HG02973 (cell line): ENCODE results near the gene CBFA2T3.

Experiments used
- ATAC-seq: cut with Tn5 transposase; IDR thresholded peaks from one replicate; pipeline ENCODE4 v1.9.1; 2021; ENCODE audit warnings: moderate library complexity; ENCODE audit not compliant: unreplicated experiment

CBFA2T3 gene

GRCh38 chr16:88911946-88912310 is 65.1 kb downstream of the CBFA2T3 start:
- no peak for ATAC-seq

DNA sequence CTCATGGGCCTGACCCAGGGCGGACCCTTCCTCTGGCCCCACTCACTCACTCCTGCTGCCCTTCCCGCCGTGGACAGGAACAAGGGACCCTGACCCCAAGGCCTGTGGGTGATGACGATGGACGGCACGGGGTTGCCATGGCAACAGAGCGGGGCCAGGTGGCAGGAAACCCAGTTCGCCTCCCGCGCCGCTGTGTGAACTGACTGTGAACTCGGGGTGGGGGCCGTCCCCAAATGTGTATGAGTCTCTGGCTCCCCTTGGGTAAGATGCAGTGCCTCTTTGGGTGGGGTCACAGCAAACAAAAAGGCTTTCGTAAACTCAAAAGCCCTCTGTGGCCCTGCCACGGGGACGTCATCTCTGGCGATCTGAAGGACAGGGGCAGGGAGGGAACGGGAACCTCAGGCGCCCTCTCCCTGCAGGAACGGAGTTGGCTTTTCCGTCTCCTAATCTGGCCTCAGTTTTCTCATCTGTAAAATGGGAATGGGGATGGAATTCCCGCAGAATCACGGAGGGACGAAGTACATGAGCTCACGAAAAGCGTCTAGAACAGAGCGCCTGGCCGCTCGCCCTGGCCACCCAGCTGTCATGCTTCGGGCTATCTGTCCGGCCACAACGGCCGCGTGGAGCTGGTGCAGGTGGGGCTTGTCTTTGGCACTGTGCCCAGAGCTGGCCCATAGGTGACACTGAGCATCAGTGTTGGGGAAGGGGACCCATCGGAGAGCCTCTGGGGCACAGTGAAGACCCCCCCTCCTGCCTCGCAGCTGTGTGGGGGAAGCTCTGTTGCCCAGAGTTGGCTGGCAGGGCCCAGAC is 65.7 kb downstream of the CBFA2T3 start:
- no peak for ATAC-seq

- ATAC-seq: no peak
Measured at GRCh38 chr16:88910284-88911135, 66.5 kb downstream of the CBFA2T3 start.

DNA sequence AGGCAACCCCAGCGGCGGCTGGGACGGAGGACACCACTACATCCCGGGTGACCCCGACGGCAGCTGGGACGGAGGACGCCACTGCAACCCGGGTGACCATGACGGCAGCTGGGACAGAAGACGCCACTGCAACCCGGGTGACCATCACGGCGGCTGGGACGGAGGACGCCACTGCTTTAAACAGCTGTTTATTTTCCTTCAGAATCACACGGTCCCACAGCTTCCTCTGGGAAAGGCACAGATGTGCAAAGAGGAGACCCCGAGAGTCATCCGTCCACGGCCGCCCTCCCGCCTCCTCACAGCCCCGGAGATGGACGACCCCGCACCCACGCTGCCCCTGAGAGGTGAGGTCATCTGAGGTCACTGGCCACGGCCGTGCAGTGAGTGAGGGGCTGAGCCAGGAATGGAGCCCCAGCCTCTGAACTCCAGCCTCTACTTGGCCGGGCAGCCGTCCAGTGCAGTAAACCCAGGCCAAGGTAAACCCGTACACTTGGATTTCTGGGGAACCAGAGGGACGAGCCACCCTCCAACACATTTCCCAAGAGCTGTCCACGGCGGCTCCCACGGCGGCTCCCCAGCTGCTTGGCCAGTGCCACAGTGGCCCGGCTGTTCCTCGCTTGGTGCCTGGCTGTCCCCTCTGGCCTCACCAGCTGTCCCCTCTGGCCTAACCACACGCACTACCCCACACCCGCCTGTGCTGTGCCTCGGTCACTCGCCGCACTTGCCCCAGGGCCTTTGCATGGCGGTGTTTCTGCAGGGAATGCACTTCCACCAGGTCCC is 67.4 kb downstream of the CBFA2T3 start:
- no peak for ATAC-seq

DNA sequence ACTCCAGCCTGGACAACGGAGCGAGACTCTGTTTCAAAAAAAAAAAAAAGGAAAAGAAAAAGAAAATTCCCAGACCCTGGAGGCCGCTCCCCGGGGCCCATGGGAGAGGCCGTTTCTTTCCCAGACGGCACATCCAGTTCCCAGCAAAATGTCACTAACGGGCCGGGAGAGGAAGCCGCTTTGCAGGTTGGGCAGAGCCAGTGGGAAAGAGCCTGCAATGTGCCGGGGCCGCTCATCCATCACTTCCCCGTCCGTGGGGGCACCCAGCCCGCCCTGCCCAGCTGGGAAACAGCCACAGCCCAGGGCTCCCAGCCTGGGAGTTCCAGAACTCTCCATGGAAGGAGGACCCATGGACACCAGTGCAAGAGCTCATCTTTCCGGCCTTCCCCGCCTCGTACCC is 68.7 kb downstream of the CBFA2T3 start:
- ATAC-seq: no peak

DNA sequence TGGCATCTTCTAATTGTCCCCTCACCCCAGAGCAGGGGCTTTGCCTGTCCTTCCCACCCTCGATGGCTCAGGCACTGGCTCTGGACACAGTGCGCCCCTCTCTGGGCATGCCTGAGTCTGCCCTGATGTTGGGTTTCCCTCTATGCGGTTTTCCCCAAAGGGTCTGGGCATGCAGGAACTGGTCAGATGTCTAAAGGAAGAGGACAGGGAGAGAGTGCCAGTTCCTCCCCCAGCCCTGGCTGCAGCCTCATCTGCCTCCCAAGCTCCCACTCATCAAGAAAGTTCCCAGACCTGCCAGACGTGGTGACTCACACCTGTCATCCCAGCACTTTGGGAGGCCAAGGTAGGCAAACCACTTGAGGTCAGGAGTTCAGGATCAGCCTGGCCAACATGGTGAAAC is 69.2 kb downstream of the CBFA2T3 start:
- no peak for ATAC-seq

DNA sequence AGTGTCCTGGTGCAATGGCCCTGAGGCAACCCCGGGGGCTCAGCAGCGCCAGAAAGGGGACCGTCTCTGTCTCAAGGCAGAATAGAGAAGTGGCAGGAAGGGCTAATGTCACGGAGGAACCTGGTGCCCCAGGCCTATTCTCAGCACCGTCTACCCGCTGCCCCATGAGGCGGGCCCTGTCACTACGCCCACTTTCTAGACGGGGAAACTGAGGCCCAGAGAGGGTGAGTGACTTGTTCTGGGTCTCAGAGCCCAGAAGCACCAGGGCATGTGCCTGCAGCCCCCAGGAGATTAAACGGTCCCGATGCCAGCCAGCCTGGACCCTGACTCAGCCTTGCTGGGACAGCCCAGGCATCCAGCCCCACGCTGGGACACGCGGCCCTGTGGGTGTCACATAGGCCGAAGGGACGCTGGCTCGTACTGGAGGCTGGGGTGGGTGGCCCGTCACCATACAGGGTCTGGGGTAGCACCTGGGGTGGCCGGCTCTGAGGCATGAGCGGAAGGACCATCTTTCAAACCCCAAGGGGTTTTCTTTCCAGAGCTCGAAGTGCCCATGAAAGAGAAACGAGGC is 70.4 kb downstream of the CBFA2T3 start:
- no peak for ATAC-seq

DNA sequence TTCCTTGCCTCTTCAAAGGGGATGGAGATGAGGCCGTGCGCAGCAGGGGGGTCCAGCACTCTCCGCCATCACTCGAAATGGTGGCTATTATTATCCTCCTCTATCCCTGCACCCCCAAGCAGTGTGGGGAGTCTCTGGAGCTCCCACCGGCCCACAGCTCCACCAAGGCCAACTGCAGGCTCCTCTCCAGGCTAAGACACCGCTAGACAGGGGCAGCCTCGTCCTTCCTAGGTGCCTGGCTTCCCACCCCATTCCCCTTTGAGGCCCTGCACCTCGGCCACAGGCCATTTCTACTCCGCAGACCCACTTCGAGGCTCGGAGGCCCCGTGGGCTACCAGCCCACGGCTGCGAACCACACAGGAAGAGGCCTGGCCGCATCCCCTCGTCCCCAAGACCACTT is 71.0 kb downstream of the CBFA2T3 start:
- ATAC-seq: no peak

GRCh38 chr16:88905563-88905962 is 71.4 kb downstream of the CBFA2T3 start:
- no peak for ATAC-seq

DNA sequence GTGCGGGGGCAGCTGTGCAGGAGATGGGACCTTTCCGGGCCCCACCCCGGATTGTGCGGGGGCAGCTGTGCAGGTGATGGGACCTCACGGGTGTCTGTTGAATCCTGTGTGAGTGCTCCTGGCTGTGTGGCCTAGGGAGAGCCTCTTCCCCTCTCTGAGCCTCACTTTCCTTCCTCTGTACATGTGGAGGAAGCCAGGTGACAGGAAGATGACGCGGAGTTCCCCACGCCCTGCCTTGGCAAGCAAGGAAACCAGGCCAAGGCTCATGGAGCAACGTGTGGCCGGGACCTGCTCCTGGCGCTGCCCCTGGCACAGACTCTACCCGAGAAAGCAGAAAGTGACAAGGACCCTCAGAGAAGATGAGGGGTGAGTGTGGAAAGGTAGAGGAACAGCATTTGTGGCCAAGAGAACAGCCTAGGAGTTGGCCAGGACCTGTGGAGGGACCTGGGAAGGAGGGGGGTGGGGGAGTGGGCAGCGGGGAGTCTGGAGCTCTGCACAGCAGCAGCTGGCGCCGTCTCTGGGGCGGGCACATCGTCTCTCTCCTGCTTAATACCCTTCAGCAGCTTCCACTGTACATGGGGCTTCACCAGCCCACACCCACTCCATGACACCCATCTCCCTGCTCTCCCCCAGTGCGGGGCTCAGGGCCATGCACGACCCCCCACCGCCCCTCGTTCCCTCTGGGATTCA is 72.2 kb downstream of the CBFA2T3 start:
- ATAC-seq: no peak

- ATAC-seq: no peak
Measured at GRCh38 chr16:88903267-88903666, 73.7 kb downstream of the CBFA2T3 start.

DNA sequence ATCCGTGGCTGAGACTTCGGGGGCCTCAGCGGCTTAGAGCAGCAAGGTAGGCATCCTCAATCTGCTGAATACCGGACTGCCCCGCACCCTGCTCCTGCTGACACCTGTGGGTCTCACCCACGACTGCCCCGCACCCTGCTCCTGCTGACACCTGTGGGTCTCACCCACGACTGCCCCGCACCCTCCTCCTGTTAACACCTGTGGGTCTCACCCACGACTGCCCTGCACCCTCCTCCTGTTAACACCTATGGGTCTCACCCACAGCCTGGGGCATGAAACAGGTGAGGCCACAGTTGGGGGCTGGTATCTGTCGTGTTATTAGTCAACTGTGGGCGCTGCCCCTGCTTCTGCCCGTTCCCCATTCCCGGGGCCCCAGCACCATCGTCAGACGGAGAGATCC is 74.3 kb downstream of the CBFA2T3 start:
- no peak for ATAC-seq

DNA sequence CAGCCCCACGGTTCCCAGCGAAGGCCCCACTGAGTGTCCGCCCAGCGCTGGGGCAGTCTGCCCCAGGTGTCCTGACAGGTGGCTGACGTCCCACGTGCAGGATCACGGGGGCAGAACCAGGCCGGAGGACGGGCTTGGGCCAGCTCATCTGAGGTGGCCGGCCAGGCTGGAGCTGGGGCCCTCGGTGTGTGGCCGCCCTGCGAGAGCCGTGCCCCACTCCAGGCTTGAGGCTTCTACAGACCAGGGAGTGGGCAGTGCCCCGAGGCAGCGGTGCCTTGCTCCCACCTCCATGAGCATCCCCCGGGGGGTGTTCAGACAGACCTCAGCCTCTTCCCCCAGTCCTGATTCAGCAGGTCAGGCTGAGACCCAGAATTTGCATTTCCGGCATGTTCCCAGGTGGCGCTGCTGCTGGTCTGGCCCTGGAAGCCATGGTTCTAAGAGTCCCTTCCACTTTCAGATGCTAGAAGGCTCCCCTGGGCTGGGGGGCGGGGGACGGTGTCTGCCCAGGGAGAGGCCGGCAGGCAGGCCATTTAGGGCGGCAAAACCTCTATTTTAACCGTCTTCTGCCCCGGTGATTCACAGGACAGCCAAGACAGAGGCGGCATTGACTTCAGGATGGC is 75.2 kb downstream of the CBFA2T3 start:
- no peak for ATAC-seq

- no peak for ATAC-seq
Measured at GRCh38 chr16:88900662-88901052, 76.3 kb downstream of the CBFA2T3 start.

- no peak for ATAC-seq
Measured at GRCh38 chr16:88899901-88900661, 76.9 kb downstream of the CBFA2T3 start.

DNA sequence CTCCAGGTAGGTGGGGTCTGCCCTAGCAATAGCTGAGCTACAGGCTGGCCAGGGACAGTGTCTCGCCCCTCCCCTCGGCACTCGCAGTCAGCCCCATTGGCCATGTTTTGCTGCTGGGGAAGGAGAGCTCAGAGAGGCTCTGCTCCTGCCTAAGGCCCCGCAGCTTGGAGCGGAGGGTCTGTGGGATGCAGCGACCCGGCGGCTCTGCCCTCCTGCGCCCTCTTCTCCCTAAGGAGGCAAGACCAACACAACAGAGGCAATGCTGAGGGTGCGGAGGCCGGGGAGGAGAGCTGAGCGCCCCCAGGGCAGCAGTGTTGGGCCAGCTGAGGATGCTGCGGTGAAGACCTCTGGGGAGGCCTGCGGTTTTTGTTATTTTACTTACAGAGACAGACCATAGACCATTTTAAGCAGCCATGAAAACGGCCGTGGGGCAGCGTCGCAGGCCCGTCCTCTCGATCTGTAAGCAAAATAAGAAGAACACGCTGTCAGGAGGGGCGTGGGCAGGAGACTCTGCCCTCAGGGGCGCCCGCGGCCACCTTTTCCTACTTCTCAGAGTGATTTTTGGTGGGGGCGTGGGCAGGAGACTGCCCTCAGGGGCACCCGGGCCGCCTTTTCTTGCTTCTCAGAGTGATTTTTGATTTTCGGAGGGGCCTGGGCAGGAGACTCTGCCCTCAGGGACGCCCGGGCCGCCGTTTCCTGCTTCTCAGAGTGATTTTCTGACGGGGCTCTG is 79.1 kb downstream of the CBFA2T3 start:
- ATAC-seq: no peak

DNA sequence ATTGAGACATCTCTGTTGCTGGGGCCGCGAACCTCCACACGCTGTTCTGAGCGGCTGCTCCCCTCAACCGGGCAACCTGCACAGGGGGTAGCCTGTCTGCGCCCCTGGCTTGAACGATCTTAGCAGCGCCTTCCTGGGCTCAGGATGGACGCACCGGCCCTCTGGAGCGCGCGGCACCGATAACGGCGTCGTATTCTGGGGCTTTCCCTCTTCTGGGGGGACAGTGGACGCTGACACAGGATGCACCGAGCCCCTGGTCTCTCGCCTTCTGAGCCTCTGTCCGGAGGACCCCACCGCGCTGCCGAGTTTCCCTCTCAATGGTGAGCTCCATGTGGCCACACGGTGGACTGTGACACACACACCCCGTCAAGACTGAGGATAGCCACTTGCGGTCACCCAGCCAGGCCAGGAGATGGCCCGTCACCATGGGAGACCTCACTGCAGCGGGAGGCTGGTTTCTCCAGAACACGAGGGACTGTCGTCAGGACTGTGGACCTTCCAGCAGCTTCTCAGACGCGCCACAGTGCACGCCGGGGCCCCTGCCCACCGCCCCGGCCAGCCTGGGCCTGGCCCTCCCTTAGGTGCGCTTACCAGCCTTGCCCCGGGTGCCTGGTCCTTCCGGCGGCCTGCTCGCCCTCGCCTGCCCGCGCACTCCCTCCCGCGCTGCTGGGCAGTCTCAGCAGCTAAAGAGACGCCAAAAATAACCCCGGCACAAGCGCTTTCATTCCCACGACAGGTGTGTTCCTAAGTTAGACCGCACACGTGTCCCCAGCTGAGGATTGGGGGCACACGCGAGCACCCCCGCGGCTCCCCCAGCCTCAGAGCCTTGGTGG is 80.6 kb downstream of the CBFA2T3 start:
- ATAC-seq: no peak

- ATAC-seq: no peak
Measured at GRCh38 chr16:88895335-88895734, 81.7 kb downstream of the CBFA2T3 start.
